ENCODE results near the gene IFITM1.
"Not testable (repeated sequence)": the region's sequence is repeated elsewhere in the genome, so short reads cannot be mapped to it uniquely, and the experiment has no call there.

IFITM1 gene

GRCh38 chr11:344836-345578, 31.2 kb downstream of the IFITM1 start:
- peaks cover 2% of the 10 kb centered on the region for H3K36me3 Mint-ChIP-seq (ENCODE audit: insufficient read depth)
- H3K9me3 Mint-ChIP-seq: no peaks in the 10 kb centered on the region
- peaks cover 4% of the 10 kb centered on the region for H3K4me1 Mint-ChIP-seq
- ATAC-seq (replicated peaks; ENCODE audit: extremely low read depth, poor library complexity, severe bottlenecking) (no peak), DNase-seq (ENCODE audit: low spot score in 2 of 2) (no peak)
- no peaks in the 10 kb centered on the region for H3K27me3 Mint-ChIP-seq
- H3K27ac Mint-ChIP-seq (ENCODE audit: low read depth): no peak overlapping the region
- H3K4me3 Mint-ChIP-seq: no peak overlapping the region

GRCh38 chr11:346529-346928, 32.7 kb downstream of the IFITM1 start:
- Mint-ChIP-seq H3K4me3 (no peak overlapping the region), H3K27ac (ENCODE audit: low read depth) (no peak overlapping the region), H3K27me3 (no peaks in the 10 kb centered on the region), H3K36me3 (ENCODE audit: insufficient read depth) (peaks cover 2% of the 10 kb centered on the region), H3K9me3 (no peaks in the 10 kb centered on the region), H3K4me1 (peaks cover 19% of the 10 kb centered on the region)
- ATAC-seq (replicated peaks; ENCODE audit: extremely low read depth, poor library complexity, severe bottlenecking) (no peak), DNase-seq (ENCODE audit: low spot score in 2 of 2) (no peak)

GRCh38 chr11:349270-349954, 35.6 kb downstream of the IFITM1 start:
- peaks cover 33% of the 10 kb centered on the region for H3K4me1 Mint-ChIP-seq
- not testable (repeated sequence) for ATAC-seq (replicated peaks; ENCODE audit: extremely low read depth, poor library complexity, severe bottlenecking); DNase-seq (ENCODE audit: low spot score in 2 of 2); H3K9me3 Mint-ChIP-seq; H3K27me3 Mint-ChIP-seq; H3K4me3 Mint-ChIP-seq; H3K27ac Mint-ChIP-seq (ENCODE audit: low read depth); H3K36me3 Mint-ChIP-seq (ENCODE audit: insufficient read depth)

GRCh38 chr11:350033-350722, 36.3 kb downstream of the IFITM1 start:
- DNase-seq (ENCODE audit: low spot score in 2 of 2); H3K27me3 Mint-ChIP-seq; H3K36me3 Mint-ChIP-seq (ENCODE audit: insufficient read depth); H3K9me3 Mint-ChIP-seq; ATAC-seq (replicated peaks; ENCODE audit: extremely low read depth, poor library complexity, severe bottlenecking): not testable (repeated sequence)
- peak overlapping the region; percentile 74 for H3K27ac Mint-ChIP-seq (ENCODE audit: low read depth)
- peaks cover 33% of the 10 kb centered on the region for H3K4me1 Mint-ChIP-seq
- peak overlapping the region; percentile 51 for H3K4me3 Mint-ChIP-seq

- ATAC-seq (replicated peaks; ENCODE audit: extremely low read depth, poor library complexity, severe bottlenecking) (peak; percentile 25), DNase-seq (ENCODE audit: low spot score in 2 of 2) (no peak)
- peak overlapping the region; percentile 51 for H3K4me3 Mint-ChIP-seq
- H3K27me3 Mint-ChIP-seq: no peaks in the 10 kb centered on the region
- H3K27ac Mint-ChIP-seq (ENCODE audit: low read depth): peak overlapping the region; percentile 74
- H3K4me1 Mint-ChIP-seq: peaks cover 33% of the 10 kb centered on the region
- H3K9me3 Mint-ChIP-seq: no peaks in the 10 kb centered on the region
- peaks cover 8% of the 10 kb centered on the region for H3K36me3 Mint-ChIP-seq (ENCODE audit: insufficient read depth)
Measured at GRCh38 chr11:350723-351255, 36.9 kb downstream of the IFITM1 start.

- peaks cover 33% of the 10 kb centered on the region for H3K4me1 Mint-ChIP-seq
- peaks cover 8% of the 10 kb centered on the region for H3K36me3 Mint-ChIP-seq (ENCODE audit: insufficient read depth)
- no peaks in the 10 kb centered on the region for H3K27me3 Mint-ChIP-seq
- H3K4me3 Mint-ChIP-seq: no peak overlapping the region
- no peaks in the 10 kb centered on the region for H3K9me3 Mint-ChIP-seq
- DNase-seq (ENCODE audit: low spot score in 2 of 2) (no peak), ATAC-seq (replicated peaks; ENCODE audit: extremely low read depth, poor library complexity, severe bottlenecking) (no peak)
- no peak overlapping the region for H3K27ac Mint-ChIP-seq (ENCODE audit: low read depth)
Measured at GRCh38 chr11:351411-351810, 37.6 kb downstream of the IFITM1 start.

GRCh38 chr11:352456-353031, 38.7 kb downstream of the IFITM1 start:
- H3K4me1 Mint-ChIP-seq: peaks cover 33% of the 10 kb centered on the region

GRCh38 chr11:353179-353873, 39.5 kb downstream of the IFITM1 start:
- peaks cover 33% of the 10 kb centered on the region for H3K4me1 Mint-ChIP-seq
- peak overlapping the region; percentile 16 for H3K27ac Mint-ChIP-seq (ENCODE audit: low read depth)
- no peaks in the 10 kb centered on the region for H3K9me3 Mint-ChIP-seq
- ATAC-seq (replicated peaks; ENCODE audit: extremely low read depth, poor library complexity, severe bottlenecking): no peak
- H3K4me3 Mint-ChIP-seq: peak overlapping the region; percentile 8
- no peak for DNase-seq (ENCODE audit: low spot score in 2 of 2)
- H3K36me3 Mint-ChIP-seq (ENCODE audit: insufficient read depth): peaks cover 8% of the 10 kb centered on the region
- no peaks in the 10 kb centered on the region for H3K27me3 Mint-ChIP-seq

More at GRCh38 chr11:352456-353031, 38.7 kb downstream of the IFITM1 start:
- Mint-ChIP-seq H3K36me3 (ENCODE audit: insufficient read depth) (peaks cover 8% of the 10 kb centered on the region), H3K9me3 (no peaks in the 10 kb centered on the region), H3K27me3 (no peaks in the 10 kb centered on the region), H3K4me3 (no peak overlapping the region), H3K27ac (ENCODE audit: low read depth) (no peak overlapping the region)
- ATAC-seq (replicated peaks; ENCODE audit: extremely low read depth, poor library complexity, severe bottlenecking) (no peak), DNase-seq (ENCODE audit: low spot score in 2 of 2) (no peak)

- H3K27ac Mint-ChIP-seq (ENCODE audit: low read depth): peak overlapping the region; percentile 26
- H3K27me3 Mint-ChIP-seq: no peaks in the 10 kb centered on the region
- H3K36me3 Mint-ChIP-seq (ENCODE audit: insufficient read depth): peaks cover 6% of the 10 kb centered on the region
- H3K4me1 Mint-ChIP-seq: peaks cover 31% of the 10 kb centered on the region
- H3K4me3 Mint-ChIP-seq: peak overlapping the region; percentile 55
- peak; percentile 57 to 69 for DNase-seq (ENCODE audit: low spot score in 2 of 2)
- peak; percentile 42 for ATAC-seq (replicated peaks; ENCODE audit: extremely low read depth, poor library complexity, severe bottlenecking)
- H3K9me3 Mint-ChIP-seq: no peaks in the 10 kb centered on the region
Measured at GRCh38 chr11:355581-356458, 42.0 kb downstream of the IFITM1 start.

GRCh38 chr11:356610-357009, 42.8 kb downstream of the IFITM1 start:
- Mint-ChIP-seq H3K4me3 (no peak overlapping the region), H3K4me1 (peaks cover 23% of the 10 kb centered on the region), H3K9me3 (no peaks in the 10 kb centered on the region), H3K27me3 (no peaks in the 10 kb centered on the region), H3K36me3 (ENCODE audit: insufficient read depth) (peaks cover 6% of the 10 kb centered on the region), H3K27ac (ENCODE audit: low read depth) (no peak overlapping the region)
- ATAC-seq (replicated peaks; ENCODE audit: extremely low read depth, poor library complexity, severe bottlenecking) (no peak), DNase-seq (ENCODE audit: low spot score in 2 of 2) (no peak)

GRCh38 chr11:357582-357981, 43.7 kb downstream of the IFITM1 start:
- peaks cover 4% of the 10 kb centered on the region for H3K36me3 Mint-ChIP-seq (ENCODE audit: insufficient read depth)

More at GRCh38 chr11:357582-357981, 43.7 kb downstream of the IFITM1 start:
- Mint-ChIP-seq H3K4me3 (no peak overlapping the region), H3K27me3 (no peaks in the 10 kb centered on the region), H3K9me3 (no peaks in the 10 kb centered on the region), H3K27ac (ENCODE audit: low read depth) (no peak overlapping the region), H3K4me1 (peaks cover 23% of the 10 kb centered on the region)
- DNase-seq (ENCODE audit: low spot score in 2 of 2) (no peak), ATAC-seq (replicated peaks; ENCODE audit: extremely low read depth, poor library complexity, severe bottlenecking) (no peak)
